H1 (cell line): Measurements from ENCODE around the gene TBC1D10A. TPM values are rescaled to one million over a fixed set of nuclear protein-coding genes. Genes with fewer than 3 reads are reported as not detected.

Experiments
- CTCF ChIA-PET: fragments of 300-600 bp; sonication (Branson Sonifier 250); formaldehyde crosslinking; loops from one replicate; lab custom pipeline; 2021; ENCODE audit not compliant: partially characterized antibody; lab: Charles Lee
- POLR2A ChIA-PET: fragments of 300-600 bp; sonication (Branson Sonifier 250); formaldehyde crosslinking; loops from one replicate; lab custom pipeline; 2021; ENCODE audit warnings: inconsistent platforms; ENCODE audit not compliant: partially characterized antibody; lab: Charles Lee
- DNase-seq, 2 experiments: peaks; one replicate each; pipeline versions ENCODE4 v3.0.0 to v3.0.0-alpha.2; 2010 to 2022; ENCODE audit warnings: low spot score in 2 of 2, low read depth in 1 of 2, mixed read lengths in 1 of 2
- FAIRE-seq: peaks from 2 replicates; lab custom pipeline; 2011; peaks lifted over from hg19 to GRCh38; lab: Jason Lieb, UNC
- H2AFZ ChIP-seq: 2 replicates; pipeline ENCODE4 v1.8.1; 2012; ENCODE audit warnings: low read length, inconsistent platforms
- H2AK5ac ChIP-seq: 2 replicates; pipeline ENCODE4 v1.6.1; 2013; ENCODE audit warnings: low read depth, low read length
- H2BK120ac ChIP-seq: replicated peaks from 2 replicates; pipeline ENCODE3; 2013; ENCODE audit warnings: low read depth, low read length, inconsistent platforms
- H2BK12ac ChIP-seq: 2 replicates; pipeline ENCODE4 v1.6.1; 2013; ENCODE audit warnings: low read depth, low read length
- H2BK15ac ChIP-seq: 2 replicates; pipeline ENCODE4 v1.6.1; 2013; ENCODE audit warnings: low read length
- H2BK20ac ChIP-seq: 2 replicates; pipeline ENCODE4 v1.6.1; 2013; ENCODE audit warnings: low read length
- H2BK5ac ChIP-seq: 2 replicates; pipeline ENCODE4 v1.6.1; 2013; ENCODE audit warnings: low read depth, low read length
- H3K14ac ChIP-seq: 2 replicates; pipeline ENCODE4 v1.6.1; 2013; ENCODE audit warnings: inconsistent platforms; ENCODE audit not compliant: insufficient read length
- H3K18ac ChIP-seq: 2 replicates; pipeline ENCODE4 v1.6.1; 2013; ENCODE audit warnings: low read length; ENCODE audit errors: extremely low read depth
- H3K23ac ChIP-seq: 2 replicates; pipeline ENCODE4 v1.6.1; 2013; ENCODE audit warnings: inconsistent platforms; ENCODE audit not compliant: insufficient read length
- H3K23me2 ChIP-seq: 2 replicates; pipeline ENCODE4 v1.6.1; 2013; ENCODE audit warnings: low read depth, low read length
- H3K27ac ChIP-seq: 2 replicates; pipeline ENCODE4 v1.6.1; 2011; ENCODE audit warnings: low read depth, low read length, inconsistent platforms
- H3K27me3 ChIP-seq, 4 experiments: replicated peaks in 1 of 4; 1 replicate in 1 of 4; 2 replicates in 3 of 4; pipeline versions ENCODE4 v1.6.1 to v1.8.1; 2011 to 2013; ENCODE audit warnings: low read length in 3 of 4, mild to moderate bottlenecking in 3 of 4, inconsistent platforms in 2 of 4, mixed read lengths in 2 of 4, moderate library complexity in 1 of 4; ENCODE audit not compliant: control insufficient read depth in 3 of 4, insufficient read depth in 3 of 4; ENCODE audit errors: extremely low read depth in 1 of 4
- H3K36me3 ChIP-seq, 4 experiments: 2 replicates each; pipeline versions ENCODE4 v1.6.1 to v1.8.1; 2011 to 2013; ENCODE audit warnings: mild to moderate bottlenecking in 4 of 4, low read length in 3 of 4, moderate library complexity in 2 of 4, control low read depth in 1 of 4, inconsistent platforms in 1 of 4; ENCODE audit not compliant: insufficient read depth in 4 of 4, control insufficient read depth in 2 of 4
- H3K4ac ChIP-seq: replicated peaks from 2 replicates; pipeline ENCODE3; 2013; ENCODE audit warnings: low read length, low read depth, mixed read lengths, inconsistent platforms; ENCODE audit not compliant: insufficient read length
- H3K4me1 ChIP-seq, 4 experiments: replicated peaks in 1 of 4; 1 replicate in 1 of 4; 2 replicates in 3 of 4; pipeline versions ENCODE4 v1.6.1 to v1.8.1; 2011 to 2013; ENCODE audit warnings: low read length in 3 of 4, inconsistent platforms in 2 of 4, mixed read lengths in 1 of 4; ENCODE audit not compliant: insufficient read depth in 4 of 4, control insufficient read depth in 3 of 4
- H3K4me2 ChIP-seq, 2 experiments: 2 replicates each; pipeline versions ENCODE4 v1.6.1 to v1.8.1; 2011 to 2013; ENCODE audit warnings: low read depth in 2 of 2, low read length in 2 of 2, control low read depth in 1 of 2, inconsistent platforms in 1 of 2, mild to moderate bottlenecking in 1 of 2; ENCODE audit not compliant: insufficient read depth in 1 of 2
- H3K4me3 ChIP-seq, 4 experiments: fragments of 200-600, 300-600 bp in 1 of 4; sonication (generic), shearing (Covaris generic), sonication (Bioruptor Twin) in 1 of 4; 2 replicates each; pipeline versions ENCODE4 v1.5.1 to v1.8.1; 2011 to 2016; ENCODE audit warnings: low read length in 4 of 4, low read depth in 3 of 4, control low read depth in 2 of 4, inconsistent platforms in 2 of 4, mild to moderate bottlenecking in 2 of 4, mixed read lengths in 1 of 4, moderate library complexity in 1 of 4; ENCODE audit not compliant: insufficient read depth in 2 of 4; ENCODE audit errors: extremely low read depth in 1 of 4
- H3K56ac ChIP-seq: replicated peaks from 2 replicates; pipeline ENCODE3; 2013; ENCODE audit warnings: low read depth, mild to moderate bottlenecking, mixed read lengths, low read length, inconsistent platforms; ENCODE audit not compliant: insufficient read length
- H3K79me1 ChIP-seq: 2 replicates; pipeline ENCODE4 v1.6.1; 2013; ENCODE audit warnings: low read depth, low read length, control low read depth
- H3K79me2 ChIP-seq, 2 experiments: 2 replicates each; pipeline versions ENCODE4 v1.6.1 to v1.8.1; 2012 to 2013; ENCODE audit warnings: low read length in 2 of 2, mild to moderate bottlenecking in 2 of 2, inconsistent platforms in 1 of 2; ENCODE audit not compliant: insufficient read depth in 2 of 2, control insufficient read depth in 1 of 2
- H3K9ac ChIP-seq, 4 experiments: replicated peaks in 1 of 4; 1 replicate in 1 of 4; 2 replicates in 3 of 4; pipeline versions ENCODE4 v1.6.1 to v1.8.1; 2011 to 2013; ENCODE audit warnings: low read depth in 3 of 4, low read length in 3 of 4, control low read depth in 2 of 4, mild to moderate bottlenecking in 2 of 4, moderate library complexity in 2 of 4, inconsistent platforms in 1 of 4; ENCODE audit errors: extremely low read depth in 1 of 4
- H3K9me3 ChIP-seq, 2 experiments: 2 replicates each; pipeline versions ENCODE4 v1.6.1 to v1.8.1; 2012 to 2013; ENCODE audit warnings: mild to moderate bottlenecking in 2 of 2, moderate library complexity in 2 of 2, control low read depth in 1 of 2, inconsistent platforms in 1 of 2, low read depth in 1 of 2, low read length in 1 of 2, mixed read lengths in 1 of 2; ENCODE audit not compliant: insufficient read depth in 2 of 2
- H4K20me1 ChIP-seq, 2 experiments: replicated peaks in 1 of 2; 2 replicates each; pipeline versions ENCODE3 to v1.8.1; 2011 to 2013; ENCODE audit warnings: inconsistent platforms in 2 of 2, low read length in 2 of 2, mild to moderate bottlenecking in 1 of 2; ENCODE audit not compliant: insufficient read depth in 2 of 2, control insufficient read depth in 1 of 2
- H4K5ac ChIP-seq: 2 replicates; pipeline ENCODE4 v1.6.1; 2013; ENCODE audit warnings: low read length, low read depth, mixed read lengths, inconsistent platforms; ENCODE audit not compliant: insufficient read length
- H4K8ac ChIP-seq: 2 replicates; pipeline ENCODE4 v1.8.0; 2013; ENCODE audit warnings: mild to moderate bottlenecking, moderate library complexity, low read length, inconsistent platforms; ENCODE audit not compliant: insufficient read depth; ENCODE audit errors: extremely low read depth
- H4K91ac ChIP-seq: replicated peaks from 2 replicates; pipeline ENCODE3; 2013; ENCODE audit warnings: low read length, mixed read lengths, inconsistent platforms; ENCODE audit not compliant: insufficient read length
- BCL11A ChIP-seq, 2 experiments: IDR thresholded peaks; one replicate each; pipeline ENCODE4 v1.6.1; 2011; ENCODE audit warnings: low read depth in 2 of 2, low read length in 2 of 2, mild to moderate bottlenecking in 2 of 2
- CHD1 ChIP-seq: IDR thresholded peaks from 2 replicates; pipeline ENCODE4 v1.6.1; 2012; ENCODE audit warnings: low read depth, low read length, improper control_type of control experiment
- EP300 ChIP-seq, 2 experiments: IDR thresholded peaks; 1 replicate in 1 of 2; 2 replicates in 1 of 2; pipeline ENCODE4 v1.6.1; 2011 to 2012; ENCODE audit warnings: low read depth in 2 of 2, low read length in 2 of 2, mild to moderate bottlenecking in 2 of 2, borderline replicate concordance in 1 of 2, inconsistent platforms in 1 of 2, moderate library complexity in 1 of 2
- PHF8 ChIP-seq: fragments of 200-600 bp; sonication (generic); conservative IDR thresholded peaks from 2 replicates; pipeline ENCODE4 v1.7.1; 2012; ENCODE audit warnings: low read depth, mild to moderate bottlenecking, inconsistent platforms, low read length, moderate library complexity
- RXRA ChIP-seq: IDR thresholded peaks from 2 replicates; pipeline ENCODE4 v1.6.1; 2011; ENCODE audit warnings: low read depth, mild to moderate bottlenecking, low read length, moderate library complexity; ENCODE audit not compliant: insufficient read depth
- SAP30 ChIP-seq: fragments of 300-600 bp; sonication (generic); IDR thresholded peaks from 2 replicates; pipeline ENCODE4 v1.7.1; 2012; ENCODE audit warnings: low read length, moderate library complexity, mild to moderate bottlenecking, inconsistent platforms; ENCODE audit not compliant: insufficient read depth, insufficient replicate concordance
- SIN3A ChIP-seq, 2 experiments: IDR thresholded peaks in 1 of 2; conservative IDR thresholded peaks in 1 of 2; 2 replicates each; pipeline ENCODE4 v1.6.1; 2011 to 2012; ENCODE audit warnings: low read length in 2 of 2, improper control_type of control experiment in 1 of 2, low read depth in 1 of 2, mild to moderate bottlenecking in 1 of 2
- SIX5 ChIP-seq: IDR thresholded peaks from 2 replicates; pipeline ENCODE4 v1.6.1; 2011; ENCODE audit warnings: mild to moderate bottlenecking, low read depth, low read length
- SP1 ChIP-seq: IDR thresholded peaks from 2 replicates; pipeline ENCODE4 v1.6.1; 2011; ENCODE audit warnings: low read depth, low read length
- TCF12 ChIP-seq: IDR thresholded peaks from 2 replicates; pipeline ENCODE4 v1.6.1; 2011; ENCODE audit warnings: low read depth, mild to moderate bottlenecking, low read length
- TEAD4 ChIP-seq: IDR thresholded peaks from 2 replicates; pipeline ENCODE4 v1.6.1; 2012; ENCODE audit warnings: low read depth, low read length, inconsistent platforms, mixed read lengths
- WGBS, 2 experiments: shearing (Covaris generic) in 1 of 2; methylation state at CpG; one replicate each; pipeline versions ENCODE4 v1.1.6 to v1.1.7; 2013 to 2015; ENCODE audit warnings: low lambda C conversion rate in 2 of 2, mixed read lengths in 2 of 2, inconsistent platforms in 1 of 2, low coverage in 1 of 2, missing lambda C conversion rate in 1 of 2; ENCODE audit not compliant: insufficient replicate concordance in 2 of 2, insufficient coverage in 1 of 2, insufficient read length in 1 of 2; ENCODE audit errors: extremely low coverage in 1 of 2, missing lambda C conversion rate in 1 of 2; 5-methylcytosine and 5-hydroxymethylcytosine counted together
- polyA plus RNA-seq, 7 experiments: library from polyadenylated mRNA; depleted of rRNA in 3 of 7; stranded (reverse) in 5 of 7; unstranded in 2 of 7; fragments of >200 nt in 5 of 7; fragments of 200-250 nt in 2 of 7; gene quantifications; 1 replicate in 5 of 7; 2 replicates in 1 of 7; 4 replicates in 1 of 7; pipeline versions ENCODE4 v1.2.1 to v1.2.3, GENCODE V29; 2011 to 2013; ENCODE audit warnings: missing spikeins in 2 of 7, mixed read lengths in 2 of 7
- total RNA-seq: library from RNA; stranded (reverse); fragmentation: NEBNext Ultra II Directional; extraction: Animal tissue kit (Norgen Biotek cat#: 25700); gene quantifications from 2 replicates; pipeline ENCODE4 v1.2.1, GENCODE V29; 2021

Gene TBC1D10A
- total and polyA plus RNA-seq, 2 of the 8 experiments (the other 6 are each of a cell fraction or from before 2014, with no cell fraction given), result 5.4 to 7.0 TPM

DNA sequence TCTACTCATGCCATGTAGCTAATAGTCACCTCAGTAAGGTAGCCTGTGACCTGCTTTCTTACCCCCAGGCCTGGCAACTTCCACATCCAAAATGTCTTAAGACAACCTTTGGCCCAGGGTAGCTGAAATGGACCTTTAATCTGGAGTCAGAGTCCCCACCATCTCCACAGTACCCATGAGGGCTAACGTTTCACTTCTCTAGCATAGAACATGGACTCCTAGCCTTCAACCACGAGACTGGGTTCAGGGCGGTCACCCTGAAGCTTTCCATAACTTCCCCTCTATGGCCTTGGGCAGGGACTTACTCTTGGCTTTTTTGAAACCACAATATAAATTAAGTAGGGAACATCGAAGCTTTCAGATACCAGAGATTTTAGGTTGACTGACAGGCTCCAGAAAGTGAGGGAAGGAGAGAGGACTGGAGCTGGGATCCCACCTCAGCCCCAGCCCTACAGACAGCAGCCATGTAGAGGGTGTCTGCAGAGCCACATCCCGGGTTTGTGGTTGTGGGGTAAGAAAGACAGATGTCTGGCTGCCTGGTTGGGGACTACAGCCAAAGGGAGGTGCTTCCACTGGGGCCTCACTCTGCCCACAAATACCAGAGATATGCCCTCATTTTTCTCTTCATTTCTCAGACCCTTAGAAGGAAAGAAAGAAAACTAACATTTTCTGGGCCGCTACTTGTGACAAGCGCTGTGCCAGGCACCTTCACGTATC, 2.6 kb downstream of the TBC1D10A start:
- no peak overlapping the region for H3K14ac ChIP-seq
- CTCF ChIA-PET, result interaction anchor here (0.6 to 20.1 kb wide), 8 partner anchors 12 to 690 kb away, joined by 3 to 203 read pairs (median 3); partner anchors contain the start of genes CASTOR1 and RNF215
- no peaks in the 10 kb centered on the region for H3K27me3 ChIP-seq
- no peak overlapping the region for H2AFZ ChIP-seq
- H3K4me1 ChIP-seq, result peaks cover 0 to 14% (median 7%) of the 10 kb centered on the region in 4 experiments; a peak in 6 of 7 replicates
- H3K36me3 ChIP-seq, result no peaks in the 10 kb centered on the region
- no peak overlapping the region for H3K23ac ChIP-seq
- H4K5ac ChIP-seq, result no peak overlapping the region
- no peak overlapping the region for H3K18ac ChIP-seq
- H3K56ac ChIP-seq, result no peak overlapping the region
- H3K27ac ChIP-seq, result no peak overlapping the region
- no peak overlapping the region for H3K4me2 ChIP-seq
- no peak overlapping the region for H3K4ac ChIP-seq
- no peaks in the 10 kb centered on the region for H3K79me2 ChIP-seq
- H2BK120ac ChIP-seq, result no peak overlapping the region
- DNase-seq (no peak), FAIRE-seq (no peak)
- H2BK12ac ChIP-seq, result no peak overlapping the region
- WGBS, 2 experiments, result 88% methylated on average over 8 of the region's 8 CpGs; no CpG with 5 or more reads in 1 of the 2 experiments
- H2BK15ac ChIP-seq, result no peak overlapping the region
- H3K9ac ChIP-seq, result no peak overlapping the region
- no peaks in the 10 kb centered on the region for H3K9me3 ChIP-seq
- H3K4me3 ChIP-seq, result no peak overlapping the region
- H2AK5ac ChIP-seq, result no peak overlapping the region
- H4K8ac ChIP-seq, result no peak overlapping the region
- no peak overlapping the region for H2BK20ac ChIP-seq
- no peak overlapping the region for H4K91ac ChIP-seq
- peaks cover 0 to 7% of the 10 kb centered on the region in 2 experiments for H4K20me1 ChIP-seq
- H2BK5ac ChIP-seq, result no peak overlapping the region
- peaks cover 4% of the 10 kb centered on the region for H3K23me2 ChIP-seq
- POLR2A ChIA-PET, result interaction anchor here (1.1 kb wide), 1 partner anchor 56 kb away, joined by 3 read pairs; no protein-coding TSS in a partner anchor
- peaks cover 3% of the 10 kb centered on the region for H3K79me1 ChIP-seq
- no peak for TF ChIP-seq SAP30
- TF ChIP-seq BCL11A (IDR thresholded peaks at IDR 0.05; ENCODE audit: low read depth in 2 of 2, low read length in 2 of 2), result no peak
- TF ChIP-seq PHF8, result no peak
- TF ChIP-seq RXRA, result no peak
- TF ChIP-seq SIN3A (conservative IDR thresholded peaks at IDR 0.05 in 1 of 2, IDR thresholded peaks at IDR 0.05 in 1 of 2; ENCODE audit: low read depth in 1 of 2, low read length in 2 of 2), result no peak
- TF ChIP-seq SIX5, result no peak
- no peak for TF ChIP-seq TEAD4
- TF ChIP-seq EP300 (IDR thresholded peaks at IDR 0.05; ENCODE audit: borderline replicate concordance in 1 of 2, low read depth in 2 of 2, low read length in 2 of 2), result no peak
- no peak for TF ChIP-seq TCF12
- TF ChIP-seq SP1, result no peak
- no peak for TF ChIP-seq CHD1
